HG03095 (cell line): ENCODE data around the gene SETD1B.
"Not testable (repeated sequence)": the region's sequence is repeated elsewhere in the genome, so short reads cannot be mapped to it uniquely, and the experiment has no call there.

Source experiments
- ATAC-seq: cut with Tn5 transposase; IDR thresholded peaks from one replicate; pipeline ENCODE4 v1.9.1; 2021; ENCODE audit warnings: moderate library complexity; ENCODE audit not compliant: unreplicated experiment

The SETD1B gene

GRCh38 chr12:121852392-121852791, 48.6 kb downstream of the SETD1B start:
- ATAC-seq = not testable (repeated sequence)

GRCh38 chr12:121857322-121858246, 53.8 kb downstream of the SETD1B start:
- no peak for ATAC-seq

GRCh38 chr12:121858318-121858661, 54.5 kb downstream of the SETD1B start:
- no peak for ATAC-seq

GRCh38 chr12:121858662-121859572, 55.1 kb downstream of the SETD1B start, which contains the start of gene HPD:
Gene HPD (minus strand): TSS chr12:121858859. CDS start chr12:121858823, 36 bp downstream.
- no peak for ATAC-seq

- no peak for ATAC-seq
Observed at GRCh38 chr12:121860257-121860656, 56.4 kb downstream of the SETD1B start.

- ATAC-seq = not testable (repeated sequence)
Observed at GRCh38 chr12:121860699-121861098, 56.9 kb downstream of the SETD1B start.

GRCh38 chr12:121861636-121862254, 57.9 kb downstream of the SETD1B start:
- ATAC-seq = no peak

- ATAC-seq = no peak
Observed at GRCh38 chr12:121866331-121866730, 62.5 kb downstream of the SETD1B start.

GRCh38 chr12:121869229-121869628, 65.4 kb downstream of the SETD1B start:
- not testable (repeated sequence) for ATAC-seq

GRCh38 chr12:121871467-121871866, 67.7 kb downstream of the SETD1B start:
- ATAC-seq = no peak

GRCh38 chr12:121872546-121873215, 68.9 kb downstream of the SETD1B start:
- no peak for ATAC-seq

GRCh38 chr12:121873216-121873569, 69.4 kb downstream of the SETD1B start:
- no peak for ATAC-seq

- ATAC-seq = no peak
Observed at GRCh38 chr12:121874071-121874470, 70.3 kb downstream of the SETD1B start.

GRCh38 chr12:121875582-121875981, 71.8 kb downstream of the SETD1B start:
- no peak for ATAC-seq

- ATAC-seq = not testable (repeated sequence)
Observed at GRCh38 chr12:121876080-121876447, 72.3 kb downstream of the SETD1B start.
